IPS DF 6.9 (cell line): ENCODE data around the gene KBTBD8.

ENCODE experiments used
- DNase-seq: peaks from one replicate; pipeline ENCODE4 v3.0.0-alpha.2; 2013; ENCODE audit warnings: low read depth, low spot score
- H3K27ac ChIP-seq: one replicate; pipeline ENCODE4 v1.5.1; 2013; ENCODE audit warnings: low read length, control low read depth
- H3K27me3 ChIP-seq: 2 replicates; pipeline ENCODE4 v1.6.1; 2013; ENCODE audit warnings: mild to moderate bottlenecking, low read length; ENCODE audit not compliant: control insufficient read depth, insufficient read depth
- H3K36me3 ChIP-seq: 2 replicates; pipeline ENCODE4 v1.6.1; 2013; ENCODE audit warnings: low read length; ENCODE audit not compliant: control insufficient read depth, insufficient read depth
- H3K4me1 ChIP-seq: 2 replicates; pipeline ENCODE4 v1.6.1; 2013; ENCODE audit warnings: low read length; ENCODE audit not compliant: control insufficient read depth, insufficient read depth
- H3K4me3 ChIP-seq: 2 replicates; pipeline ENCODE4 v1.5.1; 2013; ENCODE audit warnings: mild to moderate bottlenecking, low read length
- H3K9me3 ChIP-seq: 2 replicates; pipeline ENCODE4 v1.6.1; 2013; ENCODE audit warnings: low read length, inconsistent platforms; ENCODE audit not compliant: control insufficient read depth, insufficient read depth
- WGBS: extraction: QIAGEN DNeasy Blood & Tissue Kit; methylation state at CpG from one replicate; pipeline ENCODE4 v1.1.7; 2013; ENCODE audit warnings: mixed read lengths, missing lambda C conversion rate; ENCODE audit not compliant: insufficient read length, insufficient coverage; 5-methylcytosine and 5-hydroxymethylcytosine counted together

Gene KBTBD8

GRCh38 chr3:67012564-67012963 lies 14.5 kb downstream of the KBTBD8 start:
- Histone ChIP-seq H3K4me1 (peaks cover 4% of the 10 kb centered on the region; the same call in 1 of the 2 replicates), H3K9me3 (no peaks in the 10 kb centered on the region), H3K27me3 (no peaks in the 10 kb centered on the region), H3K27ac (no peak overlapping the region), H3K36me3 (peaks cover 2% of the 10 kb centered on the region; the same call in 1 of the 2 replicates), H3K4me3 (no peak overlapping the region)
- no peak for DNase-seq
- no CpG with 5 or more reads among the region's 6 CpGs for WGBS

- Histone ChIP-seq H3K36me3 (no peaks in the 10 kb centered on the region), H3K9me3 (no peaks in the 10 kb centered on the region), H3K27ac (no peak overlapping the region), H3K27me3 (no peaks in the 10 kb centered on the region), H3K4me3 (no peak overlapping the region), H3K4me1 (peaks cover 4% of the 10 kb centered on the region; the same call in 1 of the 2 replicates)
- DNase-seq: no peak
- WGBS: no CpG with 5 or more reads among the region's 8 CpGs
Observed at GRCh38 chr3:67015702-67016484, 17.8 kb downstream of the KBTBD8 start.

DNA sequence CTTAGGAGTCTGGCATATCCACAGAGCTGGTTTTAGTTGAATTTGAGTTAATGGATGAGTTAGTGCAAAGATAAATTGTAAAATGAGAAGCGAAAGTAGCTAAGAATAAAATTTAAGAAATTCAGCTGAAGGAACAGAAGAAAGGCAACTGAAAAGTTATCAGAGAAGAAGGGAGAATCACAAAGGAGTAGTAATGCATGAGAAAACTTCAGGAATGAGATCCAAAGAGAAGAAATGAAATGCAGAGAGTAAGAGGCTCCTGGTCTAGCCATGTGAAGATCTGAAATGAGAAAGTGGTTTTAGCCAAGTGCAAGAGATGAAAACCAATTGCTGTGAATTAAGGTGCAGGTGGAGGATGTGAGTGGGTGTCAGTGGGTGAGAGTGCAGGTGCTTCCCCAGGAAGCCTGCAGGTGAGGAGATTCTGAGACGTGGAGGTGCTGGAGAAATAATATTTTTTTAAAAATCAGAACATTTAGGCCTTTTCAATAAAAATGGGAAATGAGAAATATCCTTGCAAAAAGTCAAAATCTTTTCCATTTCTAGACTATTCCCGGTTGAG lies 18.5 kb downstream of the KBTBD8 start:
- no peaks in the 10 kb centered on the region for H3K9me3 ChIP-seq
- no peak overlapping the region for H3K4me3 ChIP-seq
- H3K27ac ChIP-seq: no peak overlapping the region
- no peak for DNase-seq
- 100% methylated on average over 1 of the region's 3 CpGs for WGBS
- H3K4me1 ChIP-seq: peaks cover 4% of the 10 kb centered on the region; the same call in 1 of the 2 replicates
- no peaks in the 10 kb centered on the region for H3K36me3 ChIP-seq
- H3K27me3 ChIP-seq: no peaks in the 10 kb centered on the region

GRCh38 chr3:67017211-67017610 lies 19.1 kb downstream of the KBTBD8 start:
- Histone ChIP-seq H3K27me3 (no peaks in the 10 kb centered on the region), H3K4me1 (peaks cover 3% of the 10 kb centered on the region; the same call in 1 of the 2 replicates), H3K9me3 (no peaks in the 10 kb centered on the region), H3K27ac (no peak overlapping the region), H3K36me3 (no peaks in the 10 kb centered on the region), H3K4me3 (no peak overlapping the region)
- no peak for DNase-seq
- no CpG with 5 or more reads among the region's 1 CpG for WGBS

- Histone ChIP-seq H3K4me1 (peaks cover 3% of the 10 kb centered on the region; the same call in 1 of the 2 replicates), H3K9me3 (no peaks in the 10 kb centered on the region), H3K36me3 (no peaks in the 10 kb centered on the region), H3K4me3 (no peak overlapping the region), H3K27ac (no peak overlapping the region), H3K27me3 (no peaks in the 10 kb centered on the region)
- DNase-seq: no peak
- no CpG with 5 or more reads among the region's 12 CpGs for WGBS
Observed at GRCh38 chr3:67018105-67018788, 20.1 kb downstream of the KBTBD8 start.

DNA sequence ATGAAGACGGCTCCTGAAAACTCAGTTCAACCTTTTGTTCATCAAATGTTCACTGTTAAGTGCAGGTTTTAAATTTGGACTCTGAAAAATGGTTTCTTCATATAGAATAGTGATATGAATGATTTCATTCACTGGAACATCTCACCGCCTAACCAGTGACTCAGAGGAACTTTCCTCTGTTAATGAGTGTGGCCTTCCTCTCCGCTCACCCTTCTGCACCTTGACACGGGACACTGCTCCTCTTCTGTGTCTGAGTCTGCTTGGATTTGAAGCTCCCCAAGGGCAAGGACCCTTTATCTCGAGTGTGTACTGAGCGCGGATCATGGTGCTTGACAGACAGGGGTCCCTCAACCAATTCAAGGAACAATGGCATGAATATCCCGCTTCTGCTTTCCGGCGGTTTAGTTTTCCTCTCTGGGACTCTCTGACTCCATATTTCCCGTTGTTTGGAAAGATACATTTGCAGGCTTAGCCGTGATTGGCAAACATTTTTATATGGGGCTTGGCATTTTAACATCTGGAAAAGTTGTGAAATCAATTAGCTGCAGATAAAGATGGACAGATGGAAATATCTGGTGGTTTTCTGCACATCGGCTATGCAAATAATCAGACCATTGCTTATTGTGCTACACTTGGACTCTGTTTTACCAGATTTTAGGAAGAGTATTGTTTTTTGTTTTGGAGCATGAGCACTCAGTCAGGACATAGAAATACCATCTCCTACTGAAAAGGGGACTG lies 20.9 kb downstream of the KBTBD8 start:
- H3K27ac ChIP-seq: no peak overlapping the region
- no peak overlapping the region for H3K4me3 ChIP-seq
- H3K9me3 ChIP-seq: no peaks in the 10 kb centered on the region
- WGBS: no CpG with 5 or more reads among the region's 13 CpGs
- no peak for DNase-seq
- H3K36me3 ChIP-seq: no peaks in the 10 kb centered on the region
- H3K27me3 ChIP-seq: no peaks in the 10 kb centered on the region
- H3K4me1 ChIP-seq: peaks cover 3% of the 10 kb centered on the region; the same call in 1 of the 2 replicates

DNA sequence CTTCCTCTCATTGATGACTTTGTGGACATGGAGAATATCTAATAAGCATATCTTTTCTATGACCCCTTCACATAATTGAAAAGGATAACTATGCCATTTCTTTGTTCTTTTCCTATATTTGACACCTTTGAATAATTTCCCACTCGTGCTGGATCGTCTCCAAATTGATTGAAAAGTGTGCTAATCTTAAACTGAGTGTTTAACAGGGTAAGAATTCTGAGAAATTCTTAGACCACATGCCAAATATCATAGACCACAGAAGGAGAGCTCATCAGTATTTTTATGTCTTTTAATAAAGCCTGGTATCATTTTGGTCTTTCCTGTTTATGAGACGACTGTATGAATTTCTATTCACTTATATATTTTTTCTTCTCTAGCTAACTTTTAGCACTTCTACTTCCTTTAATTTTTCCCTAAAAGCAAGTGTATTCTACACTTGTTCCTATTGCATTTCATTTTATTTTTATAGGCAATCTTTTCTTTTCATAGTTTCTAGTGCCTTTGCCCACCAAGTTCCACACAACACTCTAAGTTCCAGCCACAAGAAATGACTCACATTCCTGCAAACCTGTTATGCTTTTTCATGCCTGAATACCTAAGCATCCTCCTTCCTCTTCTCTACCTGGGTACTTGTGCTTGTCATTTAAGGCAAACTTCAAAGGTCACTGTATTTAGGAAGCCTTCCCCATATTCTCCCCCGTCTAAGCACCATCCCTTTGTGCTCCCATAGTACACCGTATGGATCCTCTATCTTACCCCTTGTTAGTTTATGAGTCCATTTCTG lies 30.1 kb downstream of the KBTBD8 start:
- WGBS: no CpG with 5 or more reads among the region's 5 CpGs
- DNase-seq: no peak
- H3K36me3 ChIP-seq: no peaks in the 10 kb centered on the region
- H3K9me3 ChIP-seq: no peaks in the 10 kb centered on the region
- no peak overlapping the region for H3K4me3 ChIP-seq
- H3K27me3 ChIP-seq: no peaks in the 10 kb centered on the region
- H3K27ac ChIP-seq: no peak overlapping the region
- no peaks in the 10 kb centered on the region for H3K4me1 ChIP-seq

DNA sequence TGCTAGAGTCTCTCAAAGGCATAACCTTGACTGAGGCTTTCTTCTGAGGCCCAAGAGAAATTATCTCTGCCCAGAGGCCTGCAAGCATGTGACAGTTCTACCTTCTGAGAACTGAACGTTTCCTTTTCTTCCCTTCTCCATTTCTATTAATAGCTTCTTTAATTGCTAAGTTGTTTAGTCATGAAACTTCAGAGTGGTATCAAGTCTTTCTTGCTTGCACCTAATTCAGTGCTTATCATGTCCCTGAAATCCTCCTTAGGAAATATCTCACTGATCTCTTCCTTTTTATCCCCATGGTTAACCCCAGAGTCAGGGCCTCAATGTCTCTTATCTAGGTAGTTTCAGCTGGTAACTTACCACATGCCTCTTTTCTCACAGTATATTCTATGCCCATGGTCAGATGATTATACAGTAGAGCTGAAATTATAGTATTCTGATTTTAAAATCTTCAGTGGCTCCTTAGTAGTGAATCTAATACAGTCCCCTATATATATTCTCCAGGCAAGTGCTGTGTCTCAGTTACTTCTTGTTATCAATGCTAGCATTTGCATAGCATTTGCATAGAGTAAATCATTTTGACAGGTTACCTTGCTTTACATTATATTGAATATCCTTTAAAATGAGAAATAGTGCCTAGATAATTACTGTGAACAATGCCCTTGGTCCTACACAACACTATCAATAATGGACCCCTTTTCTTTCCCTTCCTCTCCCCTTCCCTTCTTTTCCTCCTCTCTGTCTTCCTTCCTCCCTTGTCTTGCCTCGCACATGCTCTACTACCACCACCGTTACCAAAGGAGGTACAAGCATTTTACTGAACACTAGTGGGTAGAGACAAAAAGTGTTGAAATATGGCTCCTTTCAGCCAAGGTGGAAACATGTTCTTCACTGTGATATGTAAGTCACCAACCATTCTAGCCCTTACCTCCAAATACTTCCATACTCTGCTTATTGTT lies 33.0 kb downstream of the KBTBD8 start:
- Histone ChIP-seq H3K27me3 (no peaks in the 10 kb centered on the region), H3K9me3 (no peaks in the 10 kb centered on the region), H3K4me3 (no peak overlapping the region), H3K36me3 (no peaks in the 10 kb centered on the region), H3K4me1 (no peaks in the 10 kb centered on the region), H3K27ac (no peak overlapping the region)
- DNase-seq: no peak
- no CpG with 5 or more reads among the region's 3 CpGs for WGBS

- Histone ChIP-seq H3K27ac (no peak overlapping the region), H3K4me3 (no peak overlapping the region), H3K36me3 (no peaks in the 10 kb centered on the region), H3K4me1 (no peaks in the 10 kb centered on the region), H3K9me3 (no peaks in the 10 kb centered on the region), H3K27me3 (no peaks in the 10 kb centered on the region)
- no CpG with 5 or more reads among the region's 1 CpG for WGBS
- no peak for DNase-seq
Observed at GRCh38 chr3:67031986-67032385, 33.9 kb downstream of the KBTBD8 start.
